Cardiac muscle cell (in vitro differentiated cells and primary cell): ENCODE measurements around the gene MRPL53. TPM values are rescaled to one million over a fixed set of nuclear protein-coding genes. Genes with fewer than 3 reads are reported as not detected.

Source experiments
- DNase-seq, 2 donors: peaks; one replicate each; pipeline versions ENCODE4 v3.0.0 to v3.0.0-alpha.2; 2010 to 2017; ENCODE audit warnings: low read depth in 1 of 2, low spot score in 1 of 2
- H3K27ac ChIP-seq: fragments of 200-600 bp; sonication (generic); 2 replicates; pipeline ENCODE4 v1.5.1; 2016
- H3K27me3 ChIP-seq: fragments of 200-600 bp; sonication (generic); 2 replicates; pipeline ENCODE4 v1.6.0; 2016; ENCODE audit warnings: control low read depth
- H3K36me3 ChIP-seq: fragments of 200-600 bp; sonication (generic); 2 replicates; pipeline ENCODE4 v1.5.1; 2016; ENCODE audit warnings: control low read depth
- H3K4me1 ChIP-seq: fragments of 200-600 bp; sonication (generic); 2 replicates; pipeline ENCODE4 v1.8.1; 2017; ENCODE audit warnings: low read depth, mild to moderate bottlenecking, mixed run types
- H3K4me3 ChIP-seq: fragments of 200-600 bp; sonication (generic); 2 replicates; pipeline ENCODE4 v1.5.1; 2016; ENCODE audit warnings: mild to moderate bottlenecking
- H3K9me3 ChIP-seq: fragments of 200-600 bp; sonication (generic); 2 replicates; pipeline ENCODE4 v1.5.1; 2017; ENCODE audit warnings: low read depth, mild to moderate bottlenecking, control low read depth
- polyA plus RNA-seq: library from polyadenylated mRNA; unstranded; fragments of >200 nt; fragmentation: Nextera tagmentation; extraction: Ambion mirVana; gene quantifications from 2 replicates; pipeline ENCODE4 v1.2.1, GENCODE V29; 2016
- total RNA-seq: library from RNA; depleted of rRNA; stranded (reverse); fragments of >200 nt; gene quantifications from 2 replicates; pipeline ENCODE4 v1.2.3, GENCODE V29; 2016
- TF ChIP-seq, protein P1 (sequence below): IDR thresholded peaks from 2 replicates; pipeline ENCODE4 v1.5.1; 2012; ENCODE audit warnings: low read depth, mild to moderate bottlenecking, low read length

Gene MRPL53
- total and polyA plus RNA-seq, 2 experiments from 2014 or later, result 50.8 to 132 TPM

DNA sequence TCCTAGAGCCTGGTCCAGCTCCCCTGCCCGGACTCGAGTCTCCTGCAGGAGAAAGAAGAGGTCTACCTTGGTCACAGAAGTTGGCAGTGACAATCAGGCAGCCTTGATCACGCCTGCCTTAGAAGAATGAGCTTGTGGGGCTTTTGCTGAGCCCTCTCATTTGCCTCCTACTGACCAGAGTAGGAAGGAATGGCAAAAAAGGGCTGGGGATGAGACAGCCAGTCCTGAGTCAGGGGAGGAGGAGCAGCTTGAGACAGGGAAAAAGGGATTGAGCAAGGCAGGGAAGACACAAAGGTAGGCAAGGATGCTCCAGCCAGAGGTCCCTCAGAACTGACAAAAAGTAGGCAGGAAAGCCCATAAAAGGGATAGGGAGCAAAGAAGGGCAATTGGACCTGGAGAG, 44.9 kb downstream of the MRPL53 start:
- TF ChIP-seq, protein P1, sequence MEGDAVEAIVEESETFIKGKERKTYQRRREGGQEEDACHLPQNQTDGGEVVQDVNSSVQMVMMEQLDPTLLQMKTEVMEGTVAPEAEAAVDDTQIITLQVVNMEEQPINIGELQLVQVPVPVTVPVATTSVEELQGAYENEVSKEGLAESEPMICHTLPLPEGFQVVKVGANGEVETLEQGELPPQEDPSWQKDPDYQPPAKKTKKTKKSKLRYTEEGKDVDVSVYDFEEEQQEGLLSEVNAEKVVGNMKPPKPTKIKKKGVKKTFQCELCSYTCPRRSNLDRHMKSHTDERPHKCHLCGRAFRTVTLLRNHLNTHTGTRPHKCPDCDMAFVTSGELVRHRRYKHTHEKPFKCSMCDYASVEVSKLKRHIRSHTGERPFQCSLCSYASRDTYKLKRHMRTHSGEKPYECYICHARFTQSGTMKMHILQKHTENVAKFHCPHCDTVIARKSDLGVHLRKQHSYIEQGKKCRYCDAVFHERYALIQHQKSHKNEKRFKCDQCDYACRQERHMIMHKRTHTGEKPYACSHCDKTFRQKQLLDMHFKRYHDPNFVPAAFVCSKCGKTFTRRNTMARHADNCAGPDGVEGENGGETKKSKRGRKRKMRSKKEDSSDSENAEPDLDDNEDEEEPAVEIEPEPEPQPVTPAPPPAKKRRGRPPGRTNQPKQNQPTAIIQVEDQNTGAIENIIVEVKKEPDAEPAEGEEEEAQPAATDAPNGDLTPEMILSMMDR, result no peak
- no peaks in the 10 kb centered on the region for H3K4me1 ChIP-seq
- H3K9me3 ChIP-seq, result no peaks in the 10 kb centered on the region
- peaks cover 38% of the 10 kb centered on the region for H3K36me3 ChIP-seq
- no peak overlapping the region for H3K27ac ChIP-seq
- DNase-seq, result no peak
- no peaks in the 10 kb centered on the region for H3K27me3 ChIP-seq
- H3K4me3 ChIP-seq, result no peak overlapping the region

DNA sequence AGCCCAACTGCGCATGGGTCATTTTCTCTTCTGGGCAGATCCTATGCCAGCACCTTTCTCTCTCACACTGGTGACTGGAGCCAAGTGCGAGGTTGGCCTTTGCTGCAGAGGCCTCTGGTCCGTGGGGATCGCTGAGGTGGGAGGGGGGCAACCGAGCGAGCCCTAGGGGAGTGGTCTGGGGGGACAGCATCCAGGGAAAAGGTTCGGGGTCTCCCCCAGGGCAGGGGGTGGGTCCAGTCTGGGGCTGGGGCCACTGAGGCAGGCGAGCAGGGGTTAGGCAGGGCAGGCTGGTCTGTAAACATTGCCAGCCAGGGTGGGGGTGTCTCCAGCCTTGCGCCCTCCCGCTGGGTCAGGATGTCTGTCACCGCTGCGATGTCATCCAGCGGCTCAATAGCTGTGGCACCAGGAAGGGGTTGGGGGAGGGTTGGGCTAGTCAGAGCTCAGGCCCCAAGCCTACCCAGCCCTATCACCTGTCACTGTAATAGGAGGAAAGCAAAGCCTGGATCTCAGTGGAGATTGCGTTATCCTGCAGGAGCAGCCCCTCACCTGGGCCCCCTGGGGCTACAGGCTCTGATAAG, 46.2 kb downstream of the MRPL53 start:
- TF ChIP-seq, protein P1, result no peak
- Histone ChIP-seq H3K4me3 (no peak overlapping the region), H3K36me3 (peaks cover 27% of the 10 kb centered on the region), H3K4me1 (no peaks in the 10 kb centered on the region), H3K9me3 (no peaks in the 10 kb centered on the region), H3K27ac (peak overlapping the region; percentile 72), H3K27me3 (no peaks in the 10 kb centered on the region)
- DNase-seq, result no peak

DNA sequence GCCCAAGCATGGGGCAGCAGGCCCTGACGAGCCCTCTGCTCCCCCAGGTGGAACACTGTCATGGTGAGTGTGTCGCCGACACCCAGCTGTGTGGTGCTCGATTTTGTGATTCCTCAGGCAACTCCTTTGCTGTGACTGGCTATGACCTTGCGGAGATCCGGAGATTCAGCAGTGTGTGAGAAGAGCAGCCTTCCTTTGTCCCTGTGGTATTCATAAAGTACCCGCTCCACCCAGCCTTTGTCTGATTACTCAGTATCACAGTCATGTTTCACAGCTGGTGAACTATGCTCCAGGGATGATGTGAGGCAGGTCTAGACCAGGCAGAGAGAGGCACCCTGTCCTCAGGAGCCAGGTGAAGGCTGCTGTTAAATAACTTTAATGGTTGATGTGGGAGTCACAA, 47.0 kb downstream of the MRPL53 start:
- peaks cover 27% of the 10 kb centered on the region for H3K36me3 ChIP-seq

DNA sequence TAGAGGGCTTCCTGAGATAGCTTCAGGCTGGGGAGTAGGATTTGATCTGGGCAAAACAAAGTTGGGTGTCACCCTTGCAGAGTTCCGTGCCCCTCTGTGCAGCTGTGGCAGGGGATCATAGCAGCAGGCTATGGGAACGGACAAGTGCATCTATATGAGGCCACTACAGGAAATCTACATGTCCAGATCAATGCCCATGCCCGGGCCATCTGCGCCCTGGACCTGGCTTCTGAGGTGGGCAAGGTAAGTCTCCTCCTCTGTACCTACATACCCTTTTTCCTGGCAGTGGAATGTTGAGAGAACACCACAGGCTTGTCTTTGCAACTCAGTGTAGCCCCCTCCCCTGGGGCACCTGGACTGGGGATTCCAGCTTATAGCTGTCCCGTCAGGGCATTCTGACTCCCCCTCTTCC, 47.5 kb downstream of the MRPL53 start:
- TF ChIP-seq, protein P1, result no peak
- Histone ChIP-seq H3K36me3 (peaks cover 27% of the 10 kb centered on the region), H3K4me3 (no peak overlapping the region), H3K9me3 (no peaks in the 10 kb centered on the region), H3K27me3 (no peaks in the 10 kb centered on the region), H3K27ac (peak overlapping the region; percentile 72), H3K4me1 (no peaks in the 10 kb centered on the region)
- DNase-seq, result no peak

More for the DNA sequence above, 47.0 kb downstream of the MRPL53 start:
- no peak overlapping the region for H3K4me3 ChIP-seq
- DNase-seq, result no peak
- H3K4me1 ChIP-seq, result no peaks in the 10 kb centered on the region
- TF ChIP-seq, protein P1, result no peak
- H3K27me3 ChIP-seq, result no peaks in the 10 kb centered on the region
- H3K9me3 ChIP-seq, result no peaks in the 10 kb centered on the region
- H3K27ac ChIP-seq, result peak overlapping the region; percentile 72

GRCh38 chr2:74424139-74424992, 48.1 kb downstream of the MRPL53 start:
- no peaks in the 10 kb centered on the region for H3K4me1 ChIP-seq
- DNase-seq, result no peak

More at GRCh38 chr2:74424139-74424992, 48.1 kb downstream of the MRPL53 start:
- Histone ChIP-seq H3K4me3 (no peak overlapping the region), H3K27ac (peak overlapping the region; percentile 72), H3K36me3 (peaks cover 21% of the 10 kb centered on the region), H3K27me3 (no peaks in the 10 kb centered on the region), H3K9me3 (no peaks in the 10 kb centered on the region)
- TF ChIP-seq, protein P1, result no peak
